T-cell (primary cell): ENCODE data around the gene RGS7. TPM values are rescaled to one million over a fixed set of nuclear protein-coding genes. Genes with fewer than 3 reads are reported as not detected.

Experiments used
- ATAC-seq, 4 experiments: fragments of 200-7000 bp in 3 of 4; fragments of 150-1000 bp in 1 of 4; cut with Tn5 transposase; replicated peaks in 1 of 4; 1 replicate in 3 of 4; 2 replicates in 1 of 4; pipeline ENCODE4 v1.10.0; 2021; ENCODE audit warnings: moderate library complexity in 3 of 4, mild to moderate bottlenecking in 2 of 4, moderate number of reproducible peaks in 1 of 4
- CTCF ChIA-PET, 2 donors: fragments of 300-600 bp; sonication (Branson Sonifier 250); formaldehyde crosslinking; loops; one replicate each; lab custom pipeline; 2022; ENCODE audit warnings: antibody characterized with exemption in 2 of 2; lab: Charles Lee
- POLR2A ChIA-PET, 2 donors: fragments of 300-600 bp; sonication (Branson Sonifier 250); formaldehyde crosslinking; loops; one replicate each; lab custom pipeline; 2022; ENCODE audit warnings: antibody characterized with exemption in 2 of 2; lab: Charles Lee
- DNase-seq, 35 experiments: peaks; one replicate each; pipeline versions ENCODE4 v3.0.0 to v3.0.0-alpha.2; 2013 to 2023
- H3K27ac ChIP-seq: one replicate; pipeline ENCODE4 v1.5.1; 2013; ENCODE audit warnings: low read length
- H3K27me3 ChIP-seq, 2 experiments: replicated peaks in 1 of 2; 1 replicate in 1 of 2; 2 replicates in 1 of 2; pipeline versions ENCODE4 v1.6.1 to v1.7.0; 2013; ENCODE audit warnings: low read length in 1 of 2, mixed read lengths in 1 of 2; ENCODE audit not compliant: control insufficient read depth in 2 of 2, insufficient read depth in 2 of 2; ENCODE audit errors: extremely low read depth in 1 of 2
- H3K36me3 ChIP-seq, 2 donors: 1 replicate in 1 of 2; 2 replicates in 1 of 2; pipeline versions ENCODE4 v1.6.1 to v1.7.0; 2013; ENCODE audit warnings: low read length in 1 of 2; ENCODE audit not compliant: control insufficient read depth in 2 of 2, insufficient read depth in 1 of 2; ENCODE audit errors: extremely low read depth in 1 of 2
- H3K4me1 ChIP-seq, 2 experiments: 1 replicate in 1 of 2; 2 replicates in 1 of 2; pipeline versions ENCODE4 v1.6.1 to v1.7.0; 2013; ENCODE audit warnings: low read length in 2 of 2, mixed read lengths in 1 of 2; ENCODE audit not compliant: insufficient read depth in 2 of 2, control insufficient read depth in 1 of 2; ENCODE audit errors: extremely low read depth in 1 of 2
- H3K4me3 ChIP-seq, 2 donors: 1 replicate in 1 of 2; 2 replicates in 1 of 2; pipeline versions ENCODE4 v1.5.1 to v1.7.0; 2013; ENCODE audit warnings: mild to moderate bottlenecking in 2 of 2, low read length in 1 of 2, moderate library complexity in 1 of 2; ENCODE audit not compliant: control insufficient read depth in 1 of 2; ENCODE audit errors: extremely low read depth in 1 of 2
- H3K9me3 ChIP-seq: 2 replicates; pipeline ENCODE4 v1.7.0; 2013
- H3K27ac Mint-ChIP-seq, 2 donors: one replicate each; pipeline ENCODE4 v1.8.0; 2020 to 2021; ENCODE audit warnings: mild to moderate bottlenecking in 2 of 2, mixed read lengths in 2 of 2
- H3K27me3 Mint-ChIP-seq, 2 donors: one replicate each; pipeline ENCODE4 v1.8.0; 2021 to 2022; ENCODE audit warnings: mixed read lengths in 2 of 2
- H3K36me3 Mint-ChIP-seq: one replicate; pipeline ENCODE4 v1.8.0; 2021; ENCODE audit warnings: mixed read lengths
- H3K4me1 Mint-ChIP-seq, 3 donors: one replicate each; pipeline ENCODE4 v1.8.0; 2020 to 2022; ENCODE audit warnings: mixed read lengths in 3 of 3, mild to moderate bottlenecking in 1 of 3
- H3K4me3 Mint-ChIP-seq, 3 donors: one replicate each; pipeline ENCODE4 v1.8.0; 2020 to 2022; ENCODE audit warnings: mild to moderate bottlenecking in 3 of 3, mixed read lengths in 3 of 3, moderate library complexity in 3 of 3
- H3K9me3 Mint-ChIP-seq, 3 donors: one replicate each; pipeline ENCODE4 v1.8.0; 2020 to 2022; ENCODE audit warnings: mixed read lengths in 3 of 3
- WGBS: methylation state at CpG from one replicate; pipeline ENCODE4 v1.1.5; 2013; ENCODE audit warnings: missing lambda C conversion rate; ENCODE audit not compliant: insufficient coverage; 5-methylcytosine and 5-hydroxymethylcytosine counted together
- total RNA-seq, 35 experiments: library from RNA in 6 of 35; stranded (reverse) in 6 of 35; fragments of 120-200 nt in 1 of 35; gene quantifications; one replicate each; pipeline versions ENCODE4 v1.2.1 to v1.2.4 and lab custom pipeline; 2013 to 2026

The RGS7 gene
- total RNA-seq, 5 donors from 2014 or later (not counting 1 experiment from before 2014, with no cell fraction given) = not detected

DNA sequence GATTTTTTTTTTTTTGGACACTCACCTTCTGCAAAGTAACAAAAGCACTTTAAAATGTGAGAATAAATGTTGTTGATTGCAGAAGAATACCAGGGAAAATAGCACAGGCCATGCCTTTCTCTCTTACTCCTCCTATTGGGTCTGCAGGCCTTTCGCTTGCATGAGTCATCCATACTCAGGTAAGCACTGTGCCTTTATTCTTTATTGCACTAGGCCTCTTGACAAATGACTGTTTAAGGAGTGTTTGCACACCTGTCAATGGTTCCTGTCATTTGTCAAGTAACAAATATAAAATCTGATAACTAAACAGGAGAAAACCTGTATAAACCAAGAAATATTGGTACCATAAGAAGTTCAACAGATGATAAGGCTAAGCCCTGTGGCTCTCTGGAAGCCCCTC lies 106.5 kb downstream of the RGS7 start:
- Histone ChIP-seq H3K4me3 (no peak overlapping the region), H3K4me1 (no peaks in the 10 kb centered on the region), H3K27me3 (no peaks in the 10 kb centered on the region), H3K9me3 (peaks cover 2% of the 10 kb centered on the region), H3K27ac (no peak overlapping the region), H3K36me3 (no peaks in the 10 kb centered on the region)
- Mint-ChIP-seq H3K36me3 (no peaks in the 10 kb centered on the region), H3K27ac (no peak overlapping the region), H3K9me3 (peaks cover 10 to 23% (median 22%) of the 10 kb centered on the region in 3 donors), H3K27me3 (no peaks in the 10 kb centered on the region), H3K4me3 (no peak overlapping the region), H3K4me1 (no peaks in the 10 kb centered on the region)
- POLR2A ChIA-PET = no interaction called here
- no peak for ATAC-seq
- DNase-seq = no peak
- no CpG with 5 or more reads among the region's 1 CpG for WGBS
- CTCF ChIA-PET = no interaction called here

- H3K27ac Mint-ChIP-seq = no peak overlapping the region
- no peaks in the 10 kb centered on the region for H3K4me1 Mint-ChIP-seq
- no peaks in the 10 kb centered on the region for H3K9me3 ChIP-seq
- H3K4me3 Mint-ChIP-seq = no peak overlapping the region
- POLR2A ChIA-PET = no interaction called here
- H3K27me3 ChIP-seq = no peaks in the 10 kb centered on the region
- ATAC-seq (no peak), DNase-seq (no peak)
- peaks cover 0 to 20% (median 8%) of the 10 kb centered on the region in 3 donors for H3K9me3 Mint-ChIP-seq
- H3K4me3 ChIP-seq = no peak overlapping the region
- H3K36me3 Mint-ChIP-seq = no peaks in the 10 kb centered on the region
- 44% methylated on average over 1 of the region's 5 CpGs for WGBS
- H3K36me3 ChIP-seq = no peaks in the 10 kb centered on the region
- CTCF ChIA-PET = no interaction called here
- no peak overlapping the region for H3K27ac ChIP-seq
- peaks cover 0 to 2% of the 10 kb centered on the region in 2 donors for H3K27me3 Mint-ChIP-seq
- no peaks in the 10 kb centered on the region for H3K4me1 ChIP-seq
These were observed 116.9 kb downstream of the RGS7 start for GRCh38 chr1:241240069-241240468.

- no peaks in the 10 kb centered on the region for H3K27me3 ChIP-seq
- H3K4me3 Mint-ChIP-seq = no peak overlapping the region
- CTCF ChIA-PET = no interaction called here
- ATAC-seq (no peak), DNase-seq (no peak)
- H3K4me1 ChIP-seq = no peaks in the 10 kb centered on the region
- H3K27ac Mint-ChIP-seq = no peak overlapping the region
- POLR2A ChIA-PET = no interaction called here
- 70% methylated on average over 2 of the region's 8 CpGs for WGBS
- no peak overlapping the region for H3K27ac ChIP-seq
- H3K4me3 ChIP-seq = no peak overlapping the region
- H3K9me3 Mint-ChIP-seq = peaks cover 2 to 16% (median 8%) of the 10 kb centered on the region in 3 donors
- peaks cover 0 to 2% of the 10 kb centered on the region in 2 donors for H3K27me3 Mint-ChIP-seq
- H3K9me3 ChIP-seq = no peaks in the 10 kb centered on the region
- H3K4me1 Mint-ChIP-seq = no peaks in the 10 kb centered on the region
- H3K36me3 Mint-ChIP-seq = no peaks in the 10 kb centered on the region
- no peaks in the 10 kb centered on the region for H3K36me3 ChIP-seq
These were observed 119.1 kb downstream of the RGS7 start for GRCh38 chr1:241237873-241238272.

GRCh38 chr1:241235256-241235897 lies 121.6 kb downstream of the RGS7 start:
- H3K4me1 Mint-ChIP-seq = no peaks in the 10 kb centered on the region
- no peak for DNase-seq
- no peaks in the 10 kb centered on the region for H3K9me3 ChIP-seq
- ATAC-seq = no peak
- H3K36me3 Mint-ChIP-seq = no peaks in the 10 kb centered on the region
- H3K9me3 Mint-ChIP-seq = peaks cover 4 to 11% (median 5%) of the 10 kb centered on the region in 3 donors
- H3K4me3 Mint-ChIP-seq = no peak overlapping the region
- no peaks in the 10 kb centered on the region for H3K27me3 Mint-ChIP-seq
- H3K27ac ChIP-seq = no peak overlapping the region
- no CpG with 5 or more reads among the region's 2 CpGs for WGBS
- H3K4me1 ChIP-seq = no peaks in the 10 kb centered on the region
- H3K27ac Mint-ChIP-seq = no peak overlapping the region
- H3K36me3 ChIP-seq = no peaks in the 10 kb centered on the region
- CTCF ChIA-PET = no interaction called here
- POLR2A ChIA-PET = no interaction called here
- no peaks in the 10 kb centered on the region for H3K27me3 ChIP-seq
- no peak overlapping the region for H3K4me3 ChIP-seq

DNA sequence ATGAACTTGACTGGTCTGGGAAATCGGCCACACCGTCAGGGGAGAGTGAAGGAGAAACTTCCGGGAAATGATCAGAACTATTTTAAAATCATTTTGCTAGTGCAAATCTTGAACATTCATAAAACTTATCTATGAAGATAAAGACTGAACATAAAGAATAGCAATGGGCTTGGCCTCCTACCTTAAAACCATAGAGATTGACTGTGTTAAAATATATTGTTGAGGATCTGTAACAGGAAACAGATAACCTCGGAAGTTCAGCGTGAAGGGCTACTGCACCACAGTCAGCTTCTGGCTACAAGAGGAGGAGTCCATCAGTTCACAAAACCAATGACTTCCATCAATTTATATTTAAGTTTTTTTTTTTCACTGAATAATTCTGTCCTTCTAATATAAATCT lies 127.3 kb downstream of the RGS7 start:
- H3K9me3 ChIP-seq = no peaks in the 10 kb centered on the region
- ChIA-PET CTCF (no interaction called here), POLR2A (no interaction called here)
- H3K9me3 Mint-ChIP-seq = peaks cover 8 to 14% (median 9%) of the 10 kb centered on the region in 3 donors
- no CpG with 5 or more reads among the region's 5 CpGs for WGBS
- H3K27me3 Mint-ChIP-seq = no peaks in the 10 kb centered on the region
- H3K27ac Mint-ChIP-seq = no peak overlapping the region
- H3K4me1 Mint-ChIP-seq = no peaks in the 10 kb centered on the region
- no peak overlapping the region for H3K4me3 Mint-ChIP-seq
- H3K4me3 ChIP-seq = no peak overlapping the region
- H3K36me3 ChIP-seq = no peaks in the 10 kb centered on the region
- H3K36me3 Mint-ChIP-seq = no peaks in the 10 kb centered on the region
- ATAC-seq (no peak), DNase-seq (no peak)
- no peaks in the 10 kb centered on the region for H3K27me3 ChIP-seq
- H3K27ac ChIP-seq = no peak overlapping the region
- no peaks in the 10 kb centered on the region for H3K4me1 ChIP-seq

DNA sequence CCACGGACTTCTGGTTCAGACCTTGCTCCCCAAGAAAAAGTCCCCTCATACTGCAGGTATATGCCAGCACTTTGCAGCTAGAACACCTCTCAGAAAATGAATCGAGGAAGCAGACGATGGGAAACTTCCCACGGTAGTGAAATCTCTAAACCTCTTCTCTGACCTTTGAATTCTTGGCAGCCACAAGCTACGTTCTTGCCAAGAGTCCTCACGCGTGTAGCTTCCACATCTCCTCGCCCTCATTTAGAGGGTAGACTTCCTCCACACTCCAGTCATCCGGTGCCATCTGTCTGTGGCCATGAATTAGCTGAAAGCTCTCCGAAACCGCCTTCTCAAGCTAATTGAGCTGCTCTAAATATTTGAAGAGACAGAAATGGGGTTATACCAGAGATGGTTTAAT lies 127.8 kb downstream of the RGS7 start:
- Mint-ChIP-seq H3K27ac (no peak overlapping the region), H3K4me1 (no peaks in the 10 kb centered on the region), H3K9me3 (peaks cover 8 to 14% (median 9%) of the 10 kb centered on the region in 3 donors), H3K36me3 (no peaks in the 10 kb centered on the region), H3K4me3 (no peak overlapping the region), H3K27me3 (no peaks in the 10 kb centered on the region)
- H3K4me3 ChIP-seq = no peak overlapping the region
- H3K27ac ChIP-seq = no peak overlapping the region
- H3K4me1 ChIP-seq = no peaks in the 10 kb centered on the region
- no peaks in the 10 kb centered on the region for H3K36me3 ChIP-seq
- no peaks in the 10 kb centered on the region for H3K9me3 ChIP-seq
- no peak for ATAC-seq
- no peaks in the 10 kb centered on the region for H3K27me3 ChIP-seq
- ChIA-PET POLR2A (no interaction called here), CTCF (no interaction called here)
- DNase-seq = no peak
- WGBS = 71% methylated on average over 5 of the region's 11 CpGs

DNA sequence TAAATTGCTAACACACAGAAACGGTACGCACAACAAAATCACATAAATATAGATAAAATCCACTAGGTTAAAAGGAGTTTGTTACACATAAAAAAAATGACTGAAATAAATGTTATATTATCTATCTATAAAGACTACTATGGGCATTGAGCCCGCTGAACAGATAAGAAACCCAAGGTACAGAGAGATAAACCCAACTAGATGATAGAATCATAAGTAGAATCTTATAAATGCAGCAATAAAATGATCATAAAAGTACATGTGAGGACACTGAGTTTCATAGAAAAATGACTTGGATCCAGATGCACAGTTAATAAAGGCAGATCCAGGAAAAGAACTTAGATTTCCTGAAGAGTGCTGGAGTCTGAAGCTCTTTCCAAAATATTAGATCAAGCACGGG lies 128.7 kb downstream of the RGS7 start:
- H3K36me3 Mint-ChIP-seq = no peaks in the 10 kb centered on the region
- no peaks in the 10 kb centered on the region for H3K27me3 Mint-ChIP-seq
- H3K4me3 ChIP-seq = no peak overlapping the region
- ATAC-seq (no peak), DNase-seq (no peak)
- WGBS = 60% methylated on average over 1 of the region's 4 CpGs
- no peak overlapping the region for H3K27ac Mint-ChIP-seq
- H3K36me3 ChIP-seq = no peaks in the 10 kb centered on the region
- no peaks in the 10 kb centered on the region for H3K9me3 ChIP-seq
- H3K4me1 ChIP-seq = no peaks in the 10 kb centered on the region
- no peaks in the 10 kb centered on the region for H3K27me3 ChIP-seq
- no peak overlapping the region for H3K27ac ChIP-seq
- no peak overlapping the region for H3K4me3 Mint-ChIP-seq
- ChIA-PET CTCF (no interaction called here), POLR2A (no interaction called here)
- peaks cover 7 to 16% (median 9%) of the 10 kb centered on the region in 3 donors for H3K9me3 Mint-ChIP-seq
- no peaks in the 10 kb centered on the region for H3K4me1 Mint-ChIP-seq
